NB4 (cell line): Measurements from ENCODE around the gene SLC41A3.
A peak's percentile ranks its signal among the peaks of the same experiment; 100 is the strongest.

Experiments used
- DNase-seq: peaks from one replicate; pipeline ENCODE4 v3.0.0; 2010; ENCODE audit warnings: low read depth
- H3K4me3 ChIP-seq: one replicate; pipeline ENCODE4 v1.5.1; 2011; ENCODE audit warnings: mild to moderate bottlenecking, low read depth, low read length, moderate library complexity
- MYC ChIP-seq: IDR thresholded peaks from 2 replicates; pipeline ENCODE4 v1.6.1; 2011; ENCODE audit warnings: low read depth, low read length
- POLR2A ChIP-seq: IDR thresholded peaks from 2 replicates; pipeline ENCODE4 v1.6.1; 2011; ENCODE audit warnings: mild to moderate bottlenecking; ENCODE audit not compliant: insufficient read length; ENCODE audit errors: extremely low read depth
- TF ChIP-seq, protein P1 (sequence below): IDR thresholded peaks from one replicate; pipeline ENCODE4 v1.5.1; 2012; ENCODE audit warnings: low read depth, low read length
- TF ChIP-seq, protein P2 (sequence below): IDR thresholded peaks from 2 replicates; pipeline ENCODE4 v1.6.1; 2011; ENCODE audit warnings: low read depth, low read length

Gene SLC41A3

DNA sequence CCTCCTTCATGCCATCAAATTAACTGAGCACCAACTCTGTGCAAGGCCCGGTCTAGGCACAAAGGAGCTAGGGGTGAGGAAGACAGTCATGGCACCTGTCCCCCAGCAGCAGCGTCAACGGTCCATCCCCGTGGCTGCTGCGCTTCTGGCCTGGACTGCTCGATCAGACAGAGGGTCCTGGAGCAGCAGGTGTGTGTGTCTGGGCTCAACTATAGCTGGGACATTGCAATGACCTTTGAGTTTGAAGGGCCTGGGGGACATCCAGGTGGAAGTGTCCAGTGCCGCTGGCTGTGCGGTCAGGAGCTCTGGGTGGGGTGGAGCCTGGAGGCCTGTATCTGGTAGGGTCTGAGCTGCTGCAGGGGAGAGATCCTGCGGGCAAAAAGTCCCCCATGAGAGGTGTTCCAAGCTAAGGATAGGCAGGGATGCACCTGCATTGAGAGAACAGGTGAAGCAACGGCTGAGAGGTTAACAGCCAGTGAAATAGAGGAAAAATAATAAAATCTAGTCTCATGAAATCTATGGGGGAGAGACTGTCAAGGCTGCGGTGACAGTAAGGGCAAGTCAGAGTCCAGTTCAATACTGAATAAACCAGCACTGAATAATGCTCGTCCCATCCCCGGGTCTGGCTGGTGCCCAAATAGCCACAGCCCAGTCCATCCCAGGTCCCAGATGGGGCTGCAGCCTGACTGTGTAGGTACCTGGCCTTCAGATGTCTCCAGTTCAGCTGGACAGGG, 25.4 kb upstream of the SLC41A3 start:
- no peak overlapping the region for H3K4me3 ChIP-seq
- no peak for DNase-seq
- TF ChIP-seq POLR2A = no peak
- TF ChIP-seq, protein P1, sequence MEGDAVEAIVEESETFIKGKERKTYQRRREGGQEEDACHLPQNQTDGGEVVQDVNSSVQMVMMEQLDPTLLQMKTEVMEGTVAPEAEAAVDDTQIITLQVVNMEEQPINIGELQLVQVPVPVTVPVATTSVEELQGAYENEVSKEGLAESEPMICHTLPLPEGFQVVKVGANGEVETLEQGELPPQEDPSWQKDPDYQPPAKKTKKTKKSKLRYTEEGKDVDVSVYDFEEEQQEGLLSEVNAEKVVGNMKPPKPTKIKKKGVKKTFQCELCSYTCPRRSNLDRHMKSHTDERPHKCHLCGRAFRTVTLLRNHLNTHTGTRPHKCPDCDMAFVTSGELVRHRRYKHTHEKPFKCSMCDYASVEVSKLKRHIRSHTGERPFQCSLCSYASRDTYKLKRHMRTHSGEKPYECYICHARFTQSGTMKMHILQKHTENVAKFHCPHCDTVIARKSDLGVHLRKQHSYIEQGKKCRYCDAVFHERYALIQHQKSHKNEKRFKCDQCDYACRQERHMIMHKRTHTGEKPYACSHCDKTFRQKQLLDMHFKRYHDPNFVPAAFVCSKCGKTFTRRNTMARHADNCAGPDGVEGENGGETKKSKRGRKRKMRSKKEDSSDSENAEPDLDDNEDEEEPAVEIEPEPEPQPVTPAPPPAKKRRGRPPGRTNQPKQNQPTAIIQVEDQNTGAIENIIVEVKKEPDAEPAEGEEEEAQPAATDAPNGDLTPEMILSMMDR = no peak
- TF ChIP-seq, protein P2, sequence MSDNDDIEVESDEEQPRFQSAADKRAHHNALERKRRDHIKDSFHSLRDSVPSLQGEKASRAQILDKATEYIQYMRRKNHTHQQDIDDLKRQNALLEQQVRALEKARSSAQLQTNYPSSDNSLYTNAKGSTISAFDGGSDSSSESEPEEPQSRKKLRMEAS = no peak
- no peak for TF ChIP-seq MYC

DNA sequence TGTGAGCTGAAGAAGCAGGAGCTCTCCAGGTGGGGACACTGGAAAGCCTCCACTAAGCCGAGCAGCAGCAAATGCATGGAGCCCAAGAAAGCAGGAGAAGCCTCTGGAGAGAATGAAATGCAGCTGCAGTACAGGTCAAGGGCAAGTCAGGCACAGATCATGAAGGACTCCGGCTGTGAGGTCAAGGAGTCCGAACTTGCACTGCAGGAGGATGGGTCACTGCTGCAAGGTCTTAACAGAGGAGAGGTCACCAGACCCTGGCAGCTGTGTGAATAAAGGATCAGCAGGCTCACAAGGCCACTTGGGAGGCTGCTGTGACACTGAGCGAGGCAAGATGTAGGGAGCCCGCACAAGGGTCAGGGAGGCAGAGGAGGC, 24.7 kb upstream of the SLC41A3 start:
- no peak for DNase-seq
- TF ChIP-seq, protein P2 = no peak
- TF ChIP-seq POLR2A (no peak), MYC (no peak)
- TF ChIP-seq, protein P1 = no peak
- no peak overlapping the region for H3K4me3 ChIP-seq

DNA sequence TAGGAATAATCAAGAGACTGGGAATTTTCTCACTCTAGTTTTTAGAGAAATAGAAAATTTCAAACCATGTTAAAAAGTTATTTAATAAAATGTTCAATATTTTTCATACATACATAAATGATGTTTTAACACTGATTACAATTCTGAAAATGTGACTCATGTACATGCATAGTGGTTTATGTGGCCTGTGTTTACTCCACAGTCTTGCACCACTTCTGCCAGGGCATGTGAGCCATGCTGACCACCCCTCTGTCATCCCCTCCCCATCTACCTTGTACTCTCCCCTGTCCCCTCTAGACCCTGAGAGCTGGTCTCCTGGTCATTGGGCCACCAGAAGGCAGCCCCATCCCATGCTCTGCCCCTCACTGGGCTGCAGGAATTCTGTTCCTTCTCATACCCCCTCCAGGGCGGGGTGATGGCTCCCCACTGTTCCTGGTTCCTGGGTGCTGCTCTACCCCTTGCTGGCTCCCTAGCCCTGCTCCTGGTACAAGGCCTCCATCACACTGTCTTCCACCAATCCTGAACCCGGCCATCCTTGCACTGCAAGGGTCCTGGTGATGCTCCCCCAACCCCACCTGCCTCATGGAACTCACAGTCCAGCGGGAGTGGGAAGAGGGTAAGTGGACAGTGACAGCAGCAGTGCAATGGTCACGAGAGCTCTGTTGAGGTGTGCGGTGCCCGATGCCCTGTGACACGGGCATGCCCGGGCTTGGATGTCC, 24.2 kb upstream of the SLC41A3 start:
- no peak overlapping the region for H3K4me3 ChIP-seq
- TF ChIP-seq POLR2A (no peak), MYC (no peak)
- TF ChIP-seq, protein P1 = no peak
- TF ChIP-seq, protein P2 = no peak
- peak; percentile 20 for DNase-seq

DNA sequence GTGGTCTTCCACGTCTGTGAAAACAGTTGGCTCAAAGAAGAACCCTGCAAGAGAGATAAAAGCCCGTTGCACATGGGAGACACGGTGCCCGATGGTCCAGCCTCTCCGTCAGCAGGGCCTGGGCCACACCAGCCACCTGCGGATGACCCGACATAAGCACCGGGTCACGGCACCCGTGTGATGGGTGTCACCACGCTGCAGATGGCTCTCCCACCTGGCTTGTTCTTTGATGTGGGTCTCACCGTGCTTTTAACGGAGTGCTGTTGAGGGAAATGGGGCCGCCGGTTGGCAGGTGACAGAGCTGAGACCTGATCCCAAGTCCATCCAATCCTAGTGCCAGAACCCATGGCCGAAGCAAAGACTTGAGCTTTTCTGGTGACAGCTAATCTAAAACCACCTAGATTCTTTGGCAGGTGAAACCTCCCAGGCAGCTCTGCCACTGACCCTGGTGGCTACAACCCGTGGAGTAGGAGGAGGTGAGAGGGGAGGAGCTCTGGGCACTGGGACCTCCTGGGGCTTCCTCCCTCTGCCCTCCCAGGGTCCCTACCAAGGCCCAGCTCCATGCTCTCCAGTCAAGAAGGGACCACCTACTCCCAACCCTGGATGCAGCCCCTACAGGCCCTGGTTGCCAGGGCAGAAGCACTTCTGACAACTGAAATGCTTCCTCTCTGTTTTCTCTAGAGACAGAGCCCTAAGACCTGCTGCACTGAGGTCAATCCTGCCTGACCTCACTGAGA, 23.4 kb upstream of the SLC41A3 start:
- no peak for DNase-seq
- TF ChIP-seq, protein P1 = no peak
- TF ChIP-seq, protein P2 = no peak
- no peak for TF ChIP-seq POLR2A
- no peak for TF ChIP-seq MYC

DNA sequence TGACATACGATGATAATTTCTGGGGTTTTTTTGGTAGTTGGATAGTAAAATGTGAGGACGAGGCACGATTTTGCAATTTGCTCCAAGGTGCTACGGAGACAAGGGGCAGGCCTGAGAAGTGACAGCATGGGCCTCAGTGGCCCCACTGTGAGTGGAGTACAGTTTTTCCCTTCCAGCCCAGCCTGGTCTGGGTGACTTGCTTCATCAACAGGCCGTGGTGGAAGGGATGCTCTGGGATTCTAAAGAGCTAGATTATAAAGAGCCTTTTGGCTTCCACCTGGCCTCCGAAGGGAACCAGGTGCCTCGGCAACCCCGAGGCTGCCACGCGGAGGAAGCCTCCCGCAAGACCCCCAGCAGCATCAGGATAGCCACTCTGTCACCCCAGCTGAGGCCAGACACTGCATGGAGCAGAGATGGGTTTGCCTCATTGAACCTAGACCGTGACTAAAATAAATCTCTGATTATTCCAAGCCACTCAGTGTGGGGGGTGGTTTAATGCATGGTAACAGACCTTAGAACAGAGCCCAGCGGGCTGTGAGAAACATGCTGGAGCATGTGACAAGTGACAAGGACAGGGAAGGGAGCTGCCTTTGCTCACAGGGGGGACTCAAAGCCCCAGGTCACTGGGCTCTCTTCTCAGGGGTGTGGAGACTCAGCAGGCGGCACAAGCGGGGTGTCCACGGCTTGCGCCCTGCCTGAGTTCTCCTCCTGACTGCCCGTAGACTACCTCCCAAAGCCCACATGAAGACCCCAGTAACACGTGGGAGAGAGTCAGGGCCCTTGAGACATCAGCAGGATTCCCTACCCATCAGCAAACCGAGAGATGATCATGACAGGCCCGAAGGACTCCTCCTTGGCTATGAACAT, 22.6 kb upstream of the SLC41A3 start:
- no peak overlapping the region for H3K4me3 ChIP-seq
- TF ChIP-seq, protein P2 = no peak
- TF ChIP-seq, protein P1 = no peak
- no peak for TF ChIP-seq MYC
- TF ChIP-seq POLR2A = no peak
- DNase-seq = no peak

More for the DNA sequence above, 23.4 kb upstream of the SLC41A3 start:
- H3K4me3 ChIP-seq = no peak overlapping the region
